Activated gamma-delta T cell treated with anti-CD3 and anti-CD28 coated beads, Interleukin-2, amount 50 U/mL, for 16 hours (primary cell): Measurements from ENCODE around the gene KPTN.
"Not testable (repeated sequence)": the region's sequence is repeated elsewhere in the genome, so short reads cannot be mapped to it uniquely, and the experiment has no call there.

Source experiments
- DNase-seq: peaks from one replicate; pipeline ENCODE4 v3.0.0-alpha.2; 2020; ENCODE audit warnings: low read depth

KPTN gene

GRCh38 chr19:47491358-47492136 is 7.5 kb upstream of the KPTN start:
- no peak for DNase-seq

GRCh38 chr19:47490847-47491246 is 6.8 kb upstream of the KPTN start:
- no peak for DNase-seq

GRCh38 chr19:47490031-47490430 is 6.0 kb upstream of the KPTN start:
- no peak for DNase-seq

- DNase-seq: no peak
Measured at GRCh38 chr19:47489072-47489914, 5.3 kb upstream of the KPTN start.

GRCh38 chr19:47487551-47488515 is 3.8 kb upstream of the KPTN start:
- DNase-seq: no peak

- no peak for DNase-seq
Measured at GRCh38 chr19:47486900-47487299, 2.9 kb upstream of the KPTN start.

- not testable (repeated sequence) for DNase-seq
Measured at GRCh38 chr19:47486220-47486619, 2.2 kb upstream of the KPTN start.

GRCh38 chr19:47485210-47485609 is 1.2 kb upstream of the KPTN start:
- no peak for DNase-seq

- DNase-seq: no peak
Measured at GRCh38 chr19:47483200-47483599, 819 bp downstream of the KPTN start.

- DNase-seq: no peak
Measured at GRCh38 chr19:47481460-47482052, 2.5 kb downstream of the KPTN start.

GRCh38 chr19:47480658-47481057 is 3.4 kb downstream of the KPTN start:
- no peak for DNase-seq

GRCh38 chr19:47479701-47480503 is 4.1 kb downstream of the KPTN start:
- no peak for DNase-seq

GRCh38 chr19:47476438-47476972 is 7.5 kb downstream of the KPTN start:
- no peak for DNase-seq

GRCh38 chr19:47475465-47475864 is 8.6 kb downstream of the KPTN start:
- no peak for DNase-seq

GRCh38 chr19:47473336-47473735 is 10.7 kb downstream of the KPTN start:
- DNase-seq: no peak

GRCh38 chr19:47471733-47472457 is 12.1 kb downstream of the KPTN start, which contains the start of gene SLC8A2:
TSS of gene SLC8A2 (minus strand) at chr19:47471893. CDS start at chr19:47466403, 5,490 bp downstream.
- peak; percentile 34 for DNase-seq

- DNase-seq: no peak
Measured at GRCh38 chr19:47471381-47471732, 12.7 kb downstream of the KPTN start.

GRCh38 chr19:47470447-47471195 is 13.4 kb downstream of the KPTN start:
- no peak for DNase-seq

GRCh38 chr19:47469719-47470118 is 14.3 kb downstream of the KPTN start:
- DNase-seq: no peak
